GM12878 (cell line): Measurements from ENCODE around the gene OTOGL. TPM values are rescaled to one million over a fixed set of nuclear protein-coding genes. Genes with fewer than 3 reads are reported as not detected.

Source experiments
- ATAC-seq: fragments of 200-7000 bp; cut with Tn5 transposase; 3 replicates; pipeline ENCODE4 v1.9.1; 2020; ENCODE audit warnings: mild to moderate bottlenecking, moderate library complexity
- BruUV-seq: library from RNA; stranded (reverse); fragments of 400-500 nt; replicated peaks from 2 replicates; lab custom pipeline; 2021; lab: Mats Ljungman, UMichigan
- CTCF ChIA-PET: fragments of 300-600 bp; sonication (Branson Sonifier 250); formaldehyde crosslinking; extraction: SDS; loops from one replicate; lab custom pipeline; 2021; ENCODE audit warnings: inconsistent platforms; lab: Yijun Ruan, JAX
- POLR2A ChIA-PET: fragments of 350-600 bp; formaldehyde crosslinking; extraction: SDS; loops from one replicate; lab custom pipeline; 2021; ENCODE audit warnings: inconsistent platforms; lab: Charles Lee
- RAD21 ChIA-PET: fragments of 300-600 bp; sonication (Branson Sonifier 250); formaldehyde crosslinking; loops from one replicate; lab custom pipeline; 2023; ENCODE audit warnings: antibody characterized with exemption; ENCODE audit not compliant: unreplicated experiment; lab: Charles Lee
- SMC1A ChIA-PET: fragments of 300-600 bp; sonication (Branson Sonifier 250); formaldehyde crosslinking; loops from one replicate; lab custom pipeline; 2023; ENCODE audit not compliant: unreplicated experiment, uncharacterized antibody; lab: Charles Lee
- DNase-seq: peaks from one replicate; pipeline ENCODE4 v3.0.0-alpha.2; 2011; ENCODE audit warnings: low read depth, low spot score
- FAIRE-seq: peaks from 3 replicates; lab custom pipeline; 2011; peaks lifted over from hg19 to GRCh38; lab: Jason Lieb, UNC
- H2AFZ ChIP-seq: 2 replicates; pipeline ENCODE4 v1.6.0; 2011; ENCODE audit warnings: low read depth, low read length, control low read depth; ENCODE audit not compliant: control insufficient read depth
- H3K27ac ChIP-seq: 2 replicates; pipeline ENCODE4 v1.5.1; 2011; ENCODE audit warnings: control low read depth; ENCODE audit not compliant: control insufficient read depth, insufficient read depth
- H3K27me3 ChIP-seq, 2 experiments: replicated peaks in 1 of 2; 2 replicates each; pipeline versions ENCODE4 v1.6.0 to v1.6.1; 2011; ENCODE audit warnings: low read length in 1 of 2; ENCODE audit not compliant: control insufficient read depth in 2 of 2, insufficient read depth in 2 of 2
- H3K36me3 ChIP-seq, 2 experiments: 2 replicates each; pipeline ENCODE4 v1.5.1; 2011; ENCODE audit warnings: low read length in 1 of 2; ENCODE audit not compliant: control insufficient read depth in 2 of 2, insufficient read depth in 2 of 2
- H3K4me1 ChIP-seq: 2 replicates; pipeline ENCODE4 v1.6.1; 2011; ENCODE audit warnings: mild to moderate bottlenecking, low read length, moderate library complexity, mixed read lengths; ENCODE audit not compliant: control insufficient read depth, insufficient read depth
- H3K4me2 ChIP-seq: 2 replicates; pipeline ENCODE4 v1.6.0; 2011; ENCODE audit warnings: control low read depth; ENCODE audit not compliant: control insufficient read depth, insufficient read depth
- H3K4me3 ChIP-seq: fragments of 200-600 bp; sonication (generic); 2 replicates; pipeline ENCODE4 v1.5.1; 2016
- H3K79me2 ChIP-seq: 2 replicates; pipeline ENCODE4 v1.6.0; 2011; ENCODE audit warnings: low read length; ENCODE audit not compliant: control insufficient read depth, insufficient read depth
- H3K9ac ChIP-seq: 2 replicates; pipeline ENCODE4 v1.8.0; 2011; ENCODE audit warnings: low read length, control low read depth, mixed read lengths; ENCODE audit not compliant: control insufficient read depth, insufficient read depth
- H3K9me3 ChIP-seq: replicated peaks from 3 replicates; pipeline ENCODE4 v1.5.1; 2011; ENCODE audit warnings: mild to moderate bottlenecking, low read length; ENCODE audit not compliant: control insufficient read depth, insufficient read depth
- H4K20me1 ChIP-seq: 2 replicates; pipeline ENCODE4 v1.6.0; 2011; ENCODE audit not compliant: control insufficient read depth, insufficient read depth
- BRCA1 ChIP-seq: IDR thresholded peaks from 2 replicates; pipeline ENCODE4 v1.6.1; 2011; ENCODE audit warnings: low read depth, low read length, improper control_type of control experiment
- CBX3 ChIP-seq: fragments of 200-600 bp; sonication (generic); IDR thresholded peaks from 2 replicates; pipeline ENCODE4 v1.6.1; 2016; ENCODE audit warnings: low read depth, borderline replicate concordance
- CTCF ChIP-seq, 3 experiments: IDR thresholded peaks in 2 of 3; conservative IDR thresholded peaks in 1 of 3; 2 replicates each; pipeline ENCODE4 v1.5.1; 2011; ENCODE audit warnings: low read depth in 3 of 3, low read length in 3 of 3, mild to moderate bottlenecking in 3 of 3, control low read depth in 2 of 3, moderate library complexity in 2 of 3, inconsistent platforms in 1 of 3, mixed read lengths in 1 of 3; ENCODE audit not compliant: control insufficient read depth in 2 of 3, insufficient read depth in 1 of 3; ENCODE audit errors: extremely low read depth in 1 of 3
- DPF2 ChIP-seq: fragments of 450-650 bp; IDR thresholded peaks from 2 replicates; pipeline ENCODE4 v1.6.1; 2017; ENCODE audit warnings: mild to moderate bottlenecking
- EGR1 ChIP-seq, 2 experiments: IDR thresholded peaks; 1 replicate in 1 of 2; 2 replicates in 1 of 2; pipeline ENCODE4 v1.6.1; 2011 to 2012; ENCODE audit warnings: low read depth in 2 of 2, low read length in 2 of 2, borderline replicate concordance in 1 of 2, mild to moderate bottlenecking in 1 of 2, moderate library complexity in 1 of 2
- HCFC1 ChIP-seq: fragments of 150-350 bp; IDR thresholded peaks from 2 replicates; pipeline ENCODE4 v1.6.1; 2014; ENCODE audit warnings: low read length
- MEF2B ChIP-seq: fragments of 450-650 bp; IDR thresholded peaks from 2 replicates; pipeline ENCODE4 v1.6.1; 2018; ENCODE audit warnings: mild to moderate bottlenecking, moderate library complexity; ENCODE audit not compliant: partially characterized antibody, poor library complexity, severe bottlenecking
- NKRF ChIP-seq: fragments of 450-650 bp; conservative IDR thresholded peaks from 2 replicates; pipeline ENCODE4 v1.6.1; 2017; ENCODE audit warnings: mild to moderate bottlenecking, moderate library complexity
- SMAD1 ChIP-seq: fragments of 450-650 bp; IDR thresholded peaks from 2 replicates; pipeline ENCODE4 v1.6.1; 2018; ENCODE audit warnings: mild to moderate bottlenecking, low read depth; ENCODE audit not compliant: partially characterized antibody
- SREBF2 ChIP-seq: IDR thresholded peaks from 2 replicates; pipeline ENCODE4 v1.6.1; 2012; ENCODE audit warnings: mild to moderate bottlenecking, low read length
- STAT1 ChIP-seq: fragments of 450-650 bp; conservative IDR thresholded peaks from 2 replicates; pipeline ENCODE4 v1.6.1; 2014; ENCODE audit warnings: antibody characterized with exemption, mild to moderate bottlenecking
- SUZ12 ChIP-seq: fragments of 200-600 bp; sonication (generic); IDR thresholded peaks from one replicate; pipeline ENCODE4 v1.6.1; 2018; ENCODE audit warnings: antibody characterized with exemption, mild to moderate bottlenecking; ENCODE audit not compliant: unreplicated experiment
- ZNF384 ChIP-seq: IDR thresholded peaks from 2 replicates; pipeline ENCODE4 v1.6.1; 2012; ENCODE audit warnings: low read depth, mild to moderate bottlenecking, low read length, improper control_type of control experiment, borderline replicate concordance
- ZNF592 ChIP-seq: fragments of 450-650 bp; IDR thresholded peaks from 2 replicates; pipeline ENCODE4 v1.6.1; 2017; ENCODE audit warnings: mild to moderate bottlenecking, moderate library complexity
- WGBS: methylation state at CpG from one replicate; pipeline ENCODE4 v1.1.6; 2016; ENCODE audit warnings: low lambda C conversion rate; ENCODE audit not compliant: insufficient replicate concordance, insufficient coverage; ENCODE audit errors: missing lambda C conversion rate; 5-methylcytosine and 5-hydroxymethylcytosine counted together
- in situ Hi-C: fragments of 300-500 bp; cut with MboI; formaldehyde crosslinking; loops from 9 replicates; pipeline ENCODE4 v1.14.3; 2018; ENCODE audit warnings: mixed read lengths
- intact Hi-C: fragments of 100-400 bp; cut with micrococcal nuclease; formaldehyde crosslinking; loops from one replicate; pipeline ENCODE4 v1.14.2; 2022; ENCODE audit not compliant: unreplicated experiment
- polyA plus RNA-seq, 11 experiments: library from polyadenylated mRNA; depleted of rRNA in 4 of 11; unstranded in 6 of 11; stranded (reverse) in 5 of 11; fragments of >200 nt; fragmentation: Nextera tagmentation in 4 of 11; fragmentation: Illumina TruSeq in 1 of 11; extraction: Ambion mirVana in 4 of 11; extraction: Trizol in 1 of 11; gene quantifications; 1 replicate in 1 of 11; 2 replicates in 10 of 11; pipeline versions ENCODE4 v1.2.1 to v1.2.3, GENCODE V29; 2011 to 2016; ENCODE audit warnings: inconsistent platforms in 2 of 11, missing spikeins in 2 of 11, low read depth in 1 of 11
- total RNA-seq, 4 experiments: library from RNA; depleted of rRNA in 3 of 4; stranded (reverse); fragments of >200 nt in 3 of 4; fragmentation: Illumina TruSeq in 1 of 4; extraction: Trizol in 1 of 4; gene quantifications; 2 replicates each; pipeline versions ENCODE4 v1.2.1 to v1.2.3, GENCODE V29; 2013 to 2021

Gene OTOGL
- total and polyA plus RNA-seq, 10 of the 15 experiments (the other 5 are each of a cell fraction or from before 2014, with no cell fraction given), result 0.04 to 3.7 (median 0.27) TPM

- TF ChIP-seq ZNF592 (no peak), SMAD1 (no peak)
Observed at GRCh38 chr12:80271780-80272179, 172.4 kb downstream of the OTOGL start (continued).

GRCh38 chr12:80272387-80272915 is 173.1 kb downstream of the OTOGL start:
- FAIRE-seq (no peak), ATAC-seq (no peak), DNase-seq (no peak)
- Histone ChIP-seq H3K36me3 (no peaks in the 10 kb centered on the region), H3K79me2 (no peaks in the 10 kb centered on the region), H3K9ac (no peak overlapping the region), H3K9me3 (no peaks in the 10 kb centered on the region), H3K27me3 (no peaks in the 10 kb centered on the region), H3K27ac (no peak overlapping the region), H3K4me1 (no peaks in the 10 kb centered on the region), H3K4me2 (no peak overlapping the region), H2AFZ (no peak overlapping the region), H4K20me1 (no peaks in the 10 kb centered on the region), H3K4me3 (no peak overlapping the region)
- ChIA-PET CTCF (interaction anchor here (0.6 to 5.6 kb wide), 5 partner anchors 53 to 494 kb away, joined by 3 to 134 read pairs (median 11); no protein-coding TSS in a partner anchor), SMC1A (interaction anchor here (3.0 to 5.1 kb wide), 2 partner anchors 27 to 78 kb away, joined by 10 to 57 read pairs; no protein-coding TSS in a partner anchor), POLR2A (no interaction called here), RAD21 (interaction anchor here (1.2 to 1.5 kb wide), 2 partner anchors 77 to 85 kb away, joined by 3 to 5 read pairs; no protein-coding TSS in a partner anchor)
- in situ Hi-C loops, result no loop called here
- BruUV-seq, result no TSS peak
- intact Hi-C loops, result loop anchor here (5.0 kb wide), 1 partner anchor 725 kb away; no protein-coding TSS in a partner anchor
- 46% methylated on average over 3 of the region's 3 CpGs for WGBS
- TF ChIP-seq SREBF2, result no peak
- TF ChIP-seq NKRF, result no peak
- no peak for TF ChIP-seq SUZ12
- TF ChIP-seq HCFC1, result no peak
- no peak for TF ChIP-seq MEF2B
- TF ChIP-seq CBX3, result no peak
- TF ChIP-seq STAT1, result no peak
- TF ChIP-seq CTCF (IDR thresholded peaks at IDR 0.05 in 2 of 3, conservative IDR thresholded peaks at IDR 0.05 in 1 of 3; ENCODE audit: control insufficient read depth in 2 of 3, extremely low read depth in 1 of 3, insufficient read depth in 1 of 3, low read depth in 3 of 3, low read length in 3 of 3), result no peak
- no peak for TF ChIP-seq BRCA1
- no peak for TF ChIP-seq ZNF384
- TF ChIP-seq EGR1 (IDR thresholded peaks at IDR 0.05; ENCODE audit: borderline replicate concordance in 1 of 2, low read depth in 2 of 2, low read length in 2 of 2), result no peak
- no peak for TF ChIP-seq DPF2
